ENCODE data around the gene PEBP1. TPM values are rescaled to one million over a fixed set of nuclear protein-coding genes. Genes with fewer than 3 reads are reported as not detected.

PEBP1 gene
- polyA plus RNA-seq, 1 donor (not counting 4 experiments of a cell fraction or from before 2014, with no cell fraction given), result 197 TPM

- Histone ChIP-seq H3K79me2 (ENCODE audit: control insufficient read depth, insufficient read depth, low read length) (no peaks in the 10 kb centered on the region), H4K20me1 (ENCODE audit: control insufficient read depth, extremely low read depth, insufficient read depth, low read length) (no peaks in the 10 kb centered on the region), H3K27ac (ENCODE audit: control insufficient read depth, insufficient read depth, low read length) (no peak overlapping the region), H3K9me3 (ENCODE audit: control insufficient read depth, low read depth, low read length) (no peaks in the 10 kb centered on the region), H3K4me1 (ENCODE audit: control insufficient read depth, extremely low read depth, insufficient read depth, low read length) (peaks cover 13% of the 10 kb centered on the region), H3K4me2 (ENCODE audit: control insufficient read depth, extremely low read depth, insufficient read depth, low read depth, low read length) (no peak overlapping the region), H3K9ac (ENCODE audit: control insufficient read depth, extremely low read depth, insufficient read depth, low read length) (no peak overlapping the region), H3K36me3 (ENCODE audit: control insufficient read depth in 2 of 2, extremely low read depth in 1 of 2, insufficient read depth in 2 of 2, low read length in 2 of 2) (no peaks in the 10 kb centered on the region), H3K4me3 (ENCODE audit: control insufficient read depth in 2 of 3, extremely low read depth in 1 of 3, insufficient read depth in 2 of 3, low read depth in 1 of 3, low read length in 3 of 3) (no peak overlapping the region), H3K27me3 (ENCODE audit: control insufficient read depth, extremely low read depth, insufficient read depth, low read length) (no peaks in the 10 kb centered on the region), H2AFZ (ENCODE audit: control insufficient read depth, low read length) (no peak overlapping the region), H3K9me1 (ENCODE audit: control insufficient read depth, extremely low read depth, insufficient read depth, low read length) (peaks cover 4% of the 10 kb centered on the region)
- dilution Hi-C loops (cut with MboI; ENCODE audit: extremely low pct_ligation_motif_present, low sequenced_read_pairs), result no loop called here
- no peak for TF ChIP-seq EZH2 (IDR thresholded peaks at IDR 0.05; ENCODE audit: low read length)
- no peak for TF ChIP-seq CTCF (optimal IDR thresholded peaks at IDR 0.05 in 1 of 3, IDR thresholded peaks at IDR 0.05 in 1 of 3, conservative IDR thresholded peaks at IDR 0.05 in 1 of 3; ENCODE audit: extremely low read depth in 1 of 3, insufficient read depth in 2 of 3, low read length in 3 of 3)
- FAIRE-seq (no peak), DNase-seq (ENCODE audit: low read depth, low spot score) (no peak)
These were observed 28.9 kb upstream of the PEBP1 start for GRCh38 chr12:118107011-118107410.

GRCh38 chr12:118107694-118108093, 28.2 kb upstream of the PEBP1 start:
- Histone ChIP-seq H3K27ac (ENCODE audit: control insufficient read depth, insufficient read depth, low read length) (no peak overlapping the region), H3K27me3 (ENCODE audit: control insufficient read depth, extremely low read depth, insufficient read depth, low read length) (no peaks in the 10 kb centered on the region), H3K9me3 (ENCODE audit: control insufficient read depth, low read depth, low read length) (no peaks in the 10 kb centered on the region), H3K4me1 (ENCODE audit: control insufficient read depth, extremely low read depth, insufficient read depth, low read length) (peaks cover 6% of the 10 kb centered on the region), H2AFZ (ENCODE audit: control insufficient read depth, low read length) (no peak overlapping the region), H3K79me2 (ENCODE audit: control insufficient read depth, insufficient read depth, low read length) (no peaks in the 10 kb centered on the region), H3K9me1 (ENCODE audit: control insufficient read depth, extremely low read depth, insufficient read depth, low read length) (no peaks in the 10 kb centered on the region), H3K4me2 (ENCODE audit: control insufficient read depth, extremely low read depth, insufficient read depth, low read depth, low read length) (no peak overlapping the region), H3K36me3 (ENCODE audit: control insufficient read depth in 2 of 2, extremely low read depth in 1 of 2, insufficient read depth in 2 of 2, low read length in 2 of 2) (no peaks in the 10 kb centered on the region), H4K20me1 (ENCODE audit: control insufficient read depth, extremely low read depth, insufficient read depth, low read length) (no peaks in the 10 kb centered on the region), H3K4me3 (ENCODE audit: control insufficient read depth in 2 of 3, extremely low read depth in 1 of 3, insufficient read depth in 2 of 3, low read depth in 1 of 3, low read length in 3 of 3) (no peak overlapping the region), H3K9ac (ENCODE audit: control insufficient read depth, extremely low read depth, insufficient read depth, low read length) (no peak overlapping the region)
- no peak for TF ChIP-seq CTCF (optimal IDR thresholded peaks at IDR 0.05 in 1 of 3, IDR thresholded peaks at IDR 0.05 in 1 of 3, conservative IDR thresholded peaks at IDR 0.05 in 1 of 3; ENCODE audit: extremely low read depth in 1 of 3, insufficient read depth in 2 of 3, low read length in 3 of 3)
- no peak for TF ChIP-seq EZH2 (IDR thresholded peaks at IDR 0.05; ENCODE audit: low read length)
- FAIRE-seq, result no peak
- dilution Hi-C loops (cut with MboI; ENCODE audit: extremely low pct_ligation_motif_present, low sequenced_read_pairs), result no loop called here
- DNase-seq (ENCODE audit: low read depth, low spot score), result no peak

Data from keratinocyte (primary cell).